Stimulated activated CD8-positive, alpha-beta memory T cell treated with anti-CD3 and anti-CD28 coated beads, Interleukin-15, amount 100 ng/mL, for 1 hour (primary cell): ENCODE measurements around the gene NT5DC3.

Source experiments
- DNase-seq: peaks from one replicate; pipeline ENCODE4 v3.0.0-alpha.2; 2020; ENCODE audit warnings: low read depth

NT5DC3 gene

DNA sequence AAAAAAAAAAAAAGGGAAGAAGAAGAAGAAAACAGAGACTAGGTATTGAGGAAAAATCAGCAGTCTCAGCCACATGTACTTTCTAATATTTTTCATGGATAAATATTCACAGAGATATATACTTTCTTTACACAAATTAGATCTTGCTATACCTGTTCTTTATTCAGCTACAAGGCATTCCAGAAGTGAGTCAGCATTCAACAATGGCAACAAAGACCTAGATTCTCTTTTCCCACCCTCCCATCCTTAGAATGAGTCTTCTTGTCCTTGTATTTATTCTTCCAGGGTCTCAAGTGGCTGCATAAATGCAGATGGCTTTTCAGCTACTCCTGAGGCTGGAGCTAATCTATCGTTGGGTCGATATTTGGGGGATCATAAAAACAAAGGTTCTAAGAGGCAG lies 93.0 kb downstream of the NT5DC3 start:
- no peak for DNase-seq

DNA sequence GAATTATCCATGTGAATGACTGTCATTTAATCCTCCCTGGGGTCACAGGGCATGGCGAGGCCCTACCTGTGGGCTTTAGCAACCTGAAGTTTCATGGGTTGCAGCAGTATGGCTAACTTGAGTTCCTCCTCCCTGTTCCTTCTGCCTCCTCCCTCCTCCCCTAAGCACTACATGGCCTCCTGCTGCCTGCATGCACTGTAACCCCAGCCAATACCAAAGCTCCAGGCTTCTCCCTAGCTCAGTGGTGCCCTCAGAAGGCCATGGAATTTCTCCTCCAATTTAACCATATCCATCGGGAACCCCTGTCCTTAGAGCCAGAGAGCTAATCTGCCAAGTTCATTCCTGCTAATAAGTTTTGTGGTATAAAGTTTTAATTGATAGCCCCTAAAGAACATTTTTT lies 95.1 kb downstream of the NT5DC3 start:
- no peak for DNase-seq

DNA sequence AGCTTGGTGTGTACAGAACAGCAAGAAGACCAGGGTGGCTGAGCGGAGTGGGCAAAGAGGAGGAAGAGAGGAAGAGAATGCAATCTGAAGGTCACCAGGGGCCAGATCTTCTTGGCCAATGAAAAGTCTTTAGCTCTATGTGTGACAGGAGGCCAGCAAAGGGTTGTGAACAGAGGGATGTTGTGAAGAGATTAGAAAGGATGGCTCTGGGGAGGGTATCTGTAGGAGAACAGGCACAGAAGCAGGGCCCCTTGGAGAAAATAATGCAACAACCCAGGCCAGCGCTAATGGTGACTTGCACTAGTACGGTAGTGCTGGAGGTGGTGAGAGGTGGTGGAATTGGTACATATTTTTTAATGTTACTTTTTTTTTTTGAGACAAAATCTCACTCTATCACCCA lies 97.2 kb downstream of the NT5DC3 start:
- no peak for DNase-seq

DNA sequence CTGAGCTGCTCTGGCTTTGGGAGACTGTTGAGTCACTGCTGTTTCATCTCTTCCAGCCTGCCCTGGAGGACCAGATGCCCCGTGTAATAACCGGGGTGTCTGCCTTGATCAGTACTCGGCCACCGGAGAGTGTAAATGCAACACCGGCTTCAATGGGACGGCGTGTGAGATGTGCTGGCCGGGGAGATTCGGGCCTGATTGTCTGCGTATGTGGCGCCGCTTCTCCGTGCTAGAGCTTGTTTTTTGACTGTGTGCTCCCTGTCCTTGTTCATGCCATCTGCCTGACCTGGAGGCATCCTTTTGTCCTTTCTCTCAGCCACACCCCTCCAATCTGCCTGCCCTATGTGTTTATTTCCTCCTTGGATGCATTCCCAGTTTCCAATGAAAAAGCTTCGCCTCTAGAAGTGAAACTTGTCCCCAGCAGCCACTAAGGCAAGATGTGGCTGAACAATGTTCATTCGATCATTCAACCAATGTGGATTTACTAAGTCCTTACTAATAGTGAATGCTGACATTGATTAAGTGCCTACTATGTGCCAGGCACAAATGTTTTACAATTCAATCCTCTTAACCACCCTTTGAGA lies 98.6 kb downstream of the NT5DC3 start:
- no peak for DNase-seq

DNA sequence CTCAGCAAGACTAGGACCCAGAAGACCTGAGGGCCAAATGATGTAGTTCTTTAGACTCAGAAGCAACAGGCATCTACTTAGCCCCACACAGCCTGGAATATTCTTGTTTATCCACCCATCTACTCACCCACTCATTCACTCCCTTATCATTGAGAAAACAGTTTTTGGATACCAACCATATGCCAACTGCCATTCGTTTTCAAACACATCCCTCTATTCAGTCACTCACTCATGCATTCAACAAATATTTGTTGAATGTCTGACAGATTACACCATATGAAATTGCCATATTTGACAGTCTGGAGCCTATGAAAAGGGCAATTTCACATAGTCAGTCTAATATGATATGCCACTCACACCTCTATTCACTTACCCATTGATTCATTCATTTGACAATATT lies 103.2 kb downstream of the NT5DC3 start:
- no peak for DNase-seq

DNA sequence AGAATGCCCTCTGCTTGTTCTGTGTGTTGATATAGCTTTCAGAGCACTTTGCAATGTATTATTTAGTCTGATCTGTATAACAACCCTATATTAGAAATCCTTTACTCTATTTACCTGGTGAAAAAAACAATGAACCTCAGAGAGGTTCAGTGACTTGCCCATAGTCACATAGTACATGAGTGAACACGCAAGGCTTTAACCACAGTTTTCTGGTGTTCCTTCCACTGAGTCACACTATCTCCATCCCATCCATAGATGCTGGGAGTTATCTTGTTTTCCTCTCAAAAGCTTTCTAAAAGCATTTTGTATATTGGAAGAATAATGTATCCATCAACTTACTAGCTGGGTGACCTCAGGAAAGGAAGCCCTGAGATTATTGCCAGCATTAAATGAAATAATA lies 104.5 kb downstream of the NT5DC3 start:
- DNase-seq = no peak

DNA sequence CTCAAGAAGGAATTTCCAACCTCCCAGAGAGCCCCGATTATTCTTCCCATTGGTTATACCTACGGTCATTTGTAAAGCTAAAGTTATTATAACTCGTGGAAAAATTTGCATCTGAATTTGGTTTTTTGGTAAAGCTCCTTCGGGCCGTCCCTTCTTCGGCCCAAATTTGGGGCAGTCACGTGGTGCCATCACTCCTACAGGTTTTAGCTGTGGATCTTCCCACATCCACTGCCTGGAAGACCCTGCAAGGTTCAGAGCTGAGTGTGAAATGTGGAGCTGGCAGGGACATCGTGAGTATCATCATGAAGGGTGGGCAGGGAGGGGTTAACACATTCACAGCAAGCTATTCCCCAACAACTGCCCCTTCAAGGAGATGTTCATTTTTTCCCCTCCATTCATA lies 105.7 kb downstream of the NT5DC3 start:
- DNase-seq = no peak

DNA sequence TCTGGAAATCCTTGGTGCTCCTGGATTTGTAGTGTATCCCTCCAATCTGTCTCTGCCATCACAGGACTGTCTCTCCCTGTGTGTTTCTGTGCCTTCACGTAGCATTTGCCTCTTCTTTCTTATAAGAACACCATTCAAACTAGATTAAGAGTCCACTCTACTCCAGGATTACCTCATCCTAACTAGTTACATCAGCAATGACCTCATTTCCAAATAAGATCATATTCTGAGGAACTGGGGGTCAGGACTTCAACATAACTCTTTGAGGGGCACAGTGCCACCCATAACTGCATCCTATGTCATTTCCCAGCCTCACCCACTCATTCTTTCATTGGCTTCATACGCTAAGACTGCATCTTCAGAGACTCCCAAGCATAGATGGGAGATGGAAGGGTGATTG lies 106.2 kb downstream of the NT5DC3 start:
- DNase-seq = no peak

DNA sequence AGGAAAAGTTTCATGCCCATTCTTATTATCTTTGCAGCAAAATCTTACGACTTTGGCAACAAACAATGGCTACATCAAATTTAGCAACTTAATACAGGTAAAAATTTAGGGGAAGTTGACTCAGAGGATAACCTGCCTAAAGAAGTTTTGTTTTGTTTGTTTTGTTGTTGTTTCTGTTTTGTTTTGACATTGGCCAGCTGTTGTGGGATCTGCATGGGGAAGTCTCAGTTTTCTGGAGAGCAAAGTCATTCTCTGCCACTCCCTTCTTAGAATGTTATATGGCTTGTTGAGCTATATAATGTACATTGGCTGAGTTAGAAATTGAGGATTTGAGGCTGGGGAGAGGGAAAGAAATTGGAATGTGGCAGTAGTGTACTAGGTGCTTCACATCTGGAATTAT lies 109.5 kb downstream of the NT5DC3 start:
- DNase-seq = no peak

DNA sequence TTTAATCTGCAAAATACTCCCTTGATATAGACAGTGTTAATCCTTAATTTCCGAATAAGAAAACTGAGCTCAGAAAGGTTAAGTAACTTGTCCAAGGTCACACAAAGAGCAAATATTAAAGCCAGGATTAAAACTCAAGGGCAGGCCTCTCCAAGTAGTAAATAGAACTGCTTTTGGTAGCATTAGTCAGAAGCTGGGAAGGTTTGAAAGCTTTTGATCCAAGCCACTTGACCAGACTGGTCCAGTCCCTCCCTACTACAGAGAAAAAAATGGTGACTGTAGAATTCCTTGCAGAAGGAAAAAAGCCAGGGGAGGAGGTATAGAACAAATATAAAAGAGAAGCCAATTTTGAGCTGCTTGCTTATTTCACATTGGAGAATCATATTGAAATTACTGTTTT lies 111.5 kb downstream of the NT5DC3 start:
- DNase-seq = no peak

DNA sequence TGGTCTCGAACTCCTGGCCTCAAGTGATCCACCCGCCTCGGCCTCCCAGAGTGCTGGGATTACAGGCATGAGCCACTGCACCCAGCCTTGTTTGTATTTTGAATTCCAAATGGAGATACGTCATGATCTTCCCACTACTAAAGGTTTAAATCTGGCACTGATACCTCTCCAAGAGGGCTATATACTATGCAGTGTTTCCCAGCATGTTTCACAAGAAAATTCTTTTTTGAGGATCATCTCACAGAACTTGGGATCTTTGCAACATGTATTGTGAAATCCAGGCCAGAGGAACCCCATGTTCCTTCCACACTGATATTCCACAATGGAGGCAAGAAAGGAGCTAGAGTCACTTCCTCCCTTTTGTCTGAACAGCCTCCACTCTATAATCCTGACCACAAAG lies 112.7 kb downstream of the NT5DC3 start:
- DNase-seq = no peak

DNA sequence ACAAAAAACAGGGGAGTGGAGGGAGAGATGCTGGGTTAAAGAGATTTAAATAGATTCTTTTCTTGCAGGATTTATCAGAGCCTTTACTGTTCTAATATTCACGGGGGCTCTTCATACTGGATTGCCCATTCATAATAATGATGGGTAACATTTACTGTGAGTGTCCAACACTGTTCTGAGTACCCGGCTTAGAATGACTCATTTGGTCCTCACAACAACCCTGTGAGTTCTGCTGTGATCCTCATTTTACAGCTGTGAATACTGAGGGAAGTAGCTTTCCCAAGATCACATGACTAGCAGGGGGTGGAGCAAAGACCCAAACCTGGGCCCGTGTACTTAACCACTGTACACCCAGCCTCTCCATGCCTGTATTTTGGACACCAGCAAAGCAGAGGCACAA lies 113.4 kb downstream of the NT5DC3 start:
- DNase-seq = no peak

DNA sequence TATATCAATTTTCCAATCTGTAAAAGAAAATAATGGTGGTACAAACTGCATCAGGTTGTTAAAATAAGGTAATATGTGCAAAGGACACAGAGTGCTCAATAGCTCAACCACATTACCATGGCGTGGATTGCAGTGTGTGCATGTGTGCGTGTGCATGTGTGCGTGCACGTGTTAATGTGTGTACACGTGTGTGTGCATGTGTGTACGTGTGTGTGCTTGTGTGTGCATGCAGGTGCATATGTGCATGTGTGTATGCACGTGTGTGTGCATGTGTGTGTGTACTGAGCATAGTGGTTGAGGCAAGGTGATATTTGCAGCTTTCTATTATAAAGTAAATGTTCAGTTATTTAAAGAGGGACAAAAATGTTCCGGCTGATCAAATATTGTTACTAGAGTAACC lies 115.6 kb downstream of the NT5DC3 start:
- DNase-seq = no peak
